Neural progenitor cell (in vitro differentiated cells): ENCODE results near the gene EPS8L1. TPM values are rescaled to one million over a fixed set of nuclear protein-coding genes. Genes with fewer than 3 reads are reported as not detected.
A peak's percentile ranks its signal among the peaks of the same experiment; 100 is the strongest.
"Not testable (repeated sequence)": the region's sequence is repeated elsewhere in the genome, so short reads cannot be mapped to it uniquely, and the experiment has no call there.

Experiments used
- DNase-seq: peaks from one replicate; pipeline ENCODE4 v3.0.0-alpha.2; 2016; ENCODE audit warnings: low spot score
- H2AFZ ChIP-seq: fragments of 200-600 bp; sonication (generic); replicated peaks from 2 replicates; pipeline ENCODE4 v1.6.1; 2016; ENCODE audit warnings: antibody characterized with exemption
- H3F3A ChIP-seq: fragments of 200-600 bp; sonication (generic); 2 replicates; pipeline ENCODE4 v1.6.1; 2016; ENCODE audit warnings: antibody characterized with exemption, low read depth
- H3K27ac ChIP-seq: fragments of 200-600 bp; sonication (generic); 2 replicates; pipeline ENCODE4 v1.5.1; 2016; ENCODE audit warnings: mild to moderate bottlenecking
- H3K27me3 ChIP-seq: fragments of 200-600 bp; sonication (generic); 2 replicates; pipeline ENCODE4 v1.6.1; 2016; ENCODE audit warnings: mild to moderate bottlenecking, moderate library complexity
- H3K36me3 ChIP-seq: fragments of 200-600 bp; sonication (generic); 2 replicates; pipeline ENCODE4 v1.5.1; 2016
- H3K4me1 ChIP-seq: fragments of 200-600 bp; sonication (generic); 2 replicates; pipeline ENCODE4 v1.6.1; 2016; ENCODE audit warnings: mixed run types
- H3K4me2 ChIP-seq: fragments of 200-600 bp; sonication (generic); 2 replicates; pipeline ENCODE4 v1.6.1; 2016
- H3K4me3 ChIP-seq: fragments of 200-600 bp; sonication (generic); 2 replicates; pipeline ENCODE4 v1.5.1; 2016
- H3K79me2 ChIP-seq: fragments of 200-600 bp; sonication (generic); 2 replicates; pipeline ENCODE4 v1.6.1; 2016; ENCODE audit warnings: low read depth
- H3K9ac ChIP-seq: fragments of 200-600 bp; sonication (generic); 2 replicates; pipeline ENCODE4 v1.6.1; 2016
- H3K9me3 ChIP-seq: fragments of 200-600 bp; sonication (generic); 2 replicates; pipeline ENCODE4 v1.5.1; 2016; ENCODE audit warnings: low read depth
- H4K20me1 ChIP-seq: fragments of 200-600 bp; sonication (generic); 2 replicates; pipeline ENCODE4 v1.6.1; 2016; ENCODE audit warnings: low read depth
- H3K27ac Mint-ChIP-seq: 3 replicates; pipeline ENCODE4 v1.8.0; 2021; ENCODE audit warnings: mixed read lengths
- H3K27me3 Mint-ChIP-seq: 2 replicates; pipeline ENCODE4 v1.8.0; 2022; ENCODE audit warnings: low read depth, mild to moderate bottlenecking, inconsistent platforms, moderate library complexity, mixed read lengths; ENCODE audit not compliant: insufficient read depth
- H3K36me3 Mint-ChIP-seq: 3 replicates; pipeline ENCODE4 v1.8.0; 2021; ENCODE audit warnings: mixed read lengths
- H3K4me1 Mint-ChIP-seq: 3 replicates; pipeline ENCODE4 v1.8.0; 2021; ENCODE audit warnings: mixed read lengths
- H3K4me3 Mint-ChIP-seq: 3 replicates; pipeline ENCODE4 v1.8.0; 2021; ENCODE audit warnings: mild to moderate bottlenecking, moderate library complexity, mixed read lengths
- H3K9me3 Mint-ChIP-seq: 3 replicates; pipeline ENCODE4 v1.8.0; 2020; ENCODE audit warnings: mixed read lengths
- EZH2 ChIP-seq: fragments of 200-600 bp; sonication (generic); IDR thresholded peaks from 2 replicates; pipeline ENCODE4 v1.6.1; 2017; ENCODE audit warnings: antibody characterized with exemption, mild to moderate bottlenecking, moderate library complexity
- EZH2phosphoT487 ChIP-seq: fragments of 200-600 bp; sonication (generic); IDR thresholded peaks from 2 replicates; pipeline ENCODE4 v1.6.1; 2017; ENCODE audit warnings: antibody characterized with exemption
- total RNA-seq: library from RNA; depleted of rRNA; stranded (reverse); fragments of >200 nt; gene quantifications from 2 replicates; pipeline ENCODE4 v1.2.3, GENCODE V29; 2015; ENCODE audit warnings: low replicate concordance
- TF ChIP-seq, protein P1 (sequence below): fragments of 200-600 bp; sonication (generic); IDR thresholded peaks from 2 replicates; pipeline ENCODE4 v1.5.1; 2017; ENCODE audit warnings: antibody characterized with exemption, mild to moderate bottlenecking

The EPS8L1 gene
- total RNA-seq, 1 donor from 2014 or later, result 7.0 TPM

DNA sequence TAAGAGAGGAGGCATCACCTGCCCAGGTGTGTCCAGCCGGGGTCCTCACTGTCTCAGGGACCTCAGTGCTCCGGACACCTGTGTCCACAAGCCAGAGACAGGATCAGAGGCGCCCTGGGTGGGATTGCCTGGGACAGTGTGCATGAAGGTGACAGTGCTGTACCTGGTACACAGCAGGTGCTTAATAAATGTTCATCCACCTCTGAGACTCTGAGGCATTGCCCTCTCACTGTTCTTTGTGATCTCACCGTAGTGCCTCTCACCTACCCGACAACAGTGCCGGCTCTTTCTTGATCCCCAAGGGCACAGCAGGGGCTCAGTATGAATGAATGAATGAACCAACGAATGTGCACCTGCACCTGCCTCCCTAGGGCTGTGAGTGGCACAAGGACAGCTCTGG is 21.9 kb upstream of the EPS8L1 start:
- Mint-ChIP-seq H3K4me3 (no peak overlapping the region), H3K27me3 (peaks cover 4% of the 10 kb centered on the region), H3K9me3 (no peaks in the 10 kb centered on the region), H3K36me3 (peaks cover 25% of the 10 kb centered on the region), H3K27ac (no peak overlapping the region), H3K4me1 (no peaks in the 10 kb centered on the region)
- no peak overlapping the region for H3K4me2 ChIP-seq
- H3K9me3 ChIP-seq, result no peaks in the 10 kb centered on the region
- no peaks in the 10 kb centered on the region for H3K4me1 ChIP-seq
- H3K79me2 ChIP-seq, result no peaks in the 10 kb centered on the region
- H3K4me3 ChIP-seq, result no peak overlapping the region
- H3K36me3 ChIP-seq, result no peaks in the 10 kb centered on the region
- H4K20me1 ChIP-seq, result no peaks in the 10 kb centered on the region
- no peak for DNase-seq
- TF ChIP-seq EZH2phosphoT487, result no peak
- TF ChIP-seq EZH2, result no peak
- TF ChIP-seq, protein P1, sequence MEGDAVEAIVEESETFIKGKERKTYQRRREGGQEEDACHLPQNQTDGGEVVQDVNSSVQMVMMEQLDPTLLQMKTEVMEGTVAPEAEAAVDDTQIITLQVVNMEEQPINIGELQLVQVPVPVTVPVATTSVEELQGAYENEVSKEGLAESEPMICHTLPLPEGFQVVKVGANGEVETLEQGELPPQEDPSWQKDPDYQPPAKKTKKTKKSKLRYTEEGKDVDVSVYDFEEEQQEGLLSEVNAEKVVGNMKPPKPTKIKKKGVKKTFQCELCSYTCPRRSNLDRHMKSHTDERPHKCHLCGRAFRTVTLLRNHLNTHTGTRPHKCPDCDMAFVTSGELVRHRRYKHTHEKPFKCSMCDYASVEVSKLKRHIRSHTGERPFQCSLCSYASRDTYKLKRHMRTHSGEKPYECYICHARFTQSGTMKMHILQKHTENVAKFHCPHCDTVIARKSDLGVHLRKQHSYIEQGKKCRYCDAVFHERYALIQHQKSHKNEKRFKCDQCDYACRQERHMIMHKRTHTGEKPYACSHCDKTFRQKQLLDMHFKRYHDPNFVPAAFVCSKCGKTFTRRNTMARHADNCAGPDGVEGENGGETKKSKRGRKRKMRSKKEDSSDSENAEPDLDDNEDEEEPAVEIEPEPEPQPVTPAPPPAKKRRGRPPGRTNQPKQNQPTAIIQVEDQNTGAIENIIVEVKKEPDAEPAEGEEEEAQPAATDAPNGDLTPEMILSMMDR, result no peak
- no peak overlapping the region for H3K27ac ChIP-seq
- H3K27me3 ChIP-seq, result no peaks in the 10 kb centered on the region
- no peak overlapping the region for H3K9ac ChIP-seq
- H2AFZ ChIP-seq, result no peak overlapping the region
- no peaks in the 10 kb centered on the region for H3F3A ChIP-seq

DNA sequence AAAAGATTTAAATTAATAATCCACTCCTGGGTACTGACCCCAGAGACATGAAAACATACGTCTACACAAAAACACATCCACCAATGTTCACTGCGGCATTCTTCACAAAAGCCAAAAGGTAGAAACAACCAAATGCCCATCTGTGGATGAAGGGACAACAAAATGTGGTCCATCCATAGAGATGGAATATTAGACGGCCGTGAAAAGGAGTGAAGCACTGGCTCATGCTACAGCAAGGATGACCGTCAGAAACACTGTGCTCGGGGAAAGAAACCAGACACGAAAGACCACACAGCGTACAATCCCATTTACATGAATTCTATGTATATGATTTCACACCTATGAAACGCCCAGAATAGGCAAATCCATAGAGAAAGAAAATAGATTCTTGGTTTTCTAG is 18.8 kb upstream of the EPS8L1 start:
- Histone ChIP-seq H3K4me1 (no peaks in the 10 kb centered on the region), H3K79me2 (no peaks in the 10 kb centered on the region), H3K4me3 (no peak overlapping the region), H3K9me3 (no peaks in the 10 kb centered on the region), H3K9ac (no peak overlapping the region), H3K36me3 (no peaks in the 10 kb centered on the region), H3K27me3 (peaks cover 2% of the 10 kb centered on the region), H4K20me1 (no peaks in the 10 kb centered on the region), H3K27ac (no peak overlapping the region), H2AFZ (no peak overlapping the region), H3K4me2 (no peak overlapping the region), H3F3A (no peaks in the 10 kb centered on the region)
- H3K36me3 Mint-ChIP-seq, result peaks cover 18% of the 10 kb centered on the region
- no peaks in the 10 kb centered on the region for H3K9me3 Mint-ChIP-seq
- no peak overlapping the region for H3K4me3 Mint-ChIP-seq
- TF ChIP-seq, protein P1, result no peak
- TF ChIP-seq EZH2phosphoT487, result no peak
- TF ChIP-seq EZH2, result no peak
- no peaks in the 10 kb centered on the region for H3K4me1 Mint-ChIP-seq
- H3K27ac Mint-ChIP-seq, result no peak overlapping the region
- H3K27me3 Mint-ChIP-seq, result peaks cover 2% of the 10 kb centered on the region
- no peak for DNase-seq

DNA sequence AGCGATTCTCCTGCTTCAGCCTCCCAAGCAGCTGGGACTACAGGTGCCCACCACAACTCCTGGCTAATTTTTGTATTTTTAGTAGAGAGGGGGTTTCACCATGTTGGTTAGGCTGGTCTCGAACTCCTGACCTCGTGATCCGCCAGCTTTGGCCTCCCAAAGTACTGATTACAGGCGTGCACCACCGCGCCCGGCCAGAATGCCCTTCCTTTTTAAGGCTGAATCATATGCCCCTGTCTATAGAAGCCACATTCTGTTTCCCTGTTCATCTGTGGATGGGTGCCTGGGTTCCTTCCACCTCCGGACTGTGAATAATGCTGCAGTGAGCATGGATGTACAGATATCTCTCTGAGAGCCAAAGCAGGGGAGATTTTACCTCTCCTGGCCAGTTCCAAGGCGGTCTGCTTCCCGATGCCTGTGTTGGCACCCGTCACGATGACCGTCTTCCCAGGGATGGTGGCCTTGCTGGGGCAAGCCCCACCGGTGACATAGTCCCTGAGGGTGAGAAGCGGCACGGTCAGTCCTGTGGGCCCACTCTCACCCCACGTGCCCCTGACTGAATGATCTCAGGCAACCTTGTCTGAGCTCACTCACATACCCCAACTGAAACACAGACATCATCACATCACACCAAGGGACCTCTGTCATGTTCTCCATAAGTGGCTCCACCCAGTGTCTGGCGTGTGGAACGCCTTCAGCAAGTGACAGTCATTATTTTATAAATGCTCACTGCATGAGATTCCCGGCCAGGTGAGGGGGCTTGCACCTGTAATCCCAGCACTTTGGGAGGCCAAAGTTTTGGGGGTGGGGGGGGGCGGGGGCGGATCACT is 16.7 kb upstream of the EPS8L1 start:
- Mint-ChIP-seq H3K4me1 (peaks cover 2% of the 10 kb centered on the region), H3K27ac (no peak overlapping the region), H3K4me3 (no peak overlapping the region), H3K36me3 (peaks cover 12% of the 10 kb centered on the region), H3K9me3 (no peaks in the 10 kb centered on the region), H3K27me3 (peaks cover 9% of the 10 kb centered on the region)
- DNase-seq, result no peak
- Histone ChIP-seq H3K36me3 (no peaks in the 10 kb centered on the region), H3K79me2 (no peaks in the 10 kb centered on the region), H3K4me3 (no peak overlapping the region), H3F3A (peaks cover 7% of the 10 kb centered on the region), H3K27me3 (peaks cover 20% of the 10 kb centered on the region), H3K9me3 (no peaks in the 10 kb centered on the region), H3K27ac (no peak overlapping the region), H3K4me1 (no peaks in the 10 kb centered on the region), H3K9ac (no peak overlapping the region), H3K4me2 (no peak overlapping the region), H2AFZ (no peak overlapping the region), H4K20me1 (peaks cover 4% of the 10 kb centered on the region)
- TF ChIP-seq EZH2 (no peak), EZH2phosphoT487 (no peak)
- TF ChIP-seq, protein P1, result peak; percentile 18

DNA sequence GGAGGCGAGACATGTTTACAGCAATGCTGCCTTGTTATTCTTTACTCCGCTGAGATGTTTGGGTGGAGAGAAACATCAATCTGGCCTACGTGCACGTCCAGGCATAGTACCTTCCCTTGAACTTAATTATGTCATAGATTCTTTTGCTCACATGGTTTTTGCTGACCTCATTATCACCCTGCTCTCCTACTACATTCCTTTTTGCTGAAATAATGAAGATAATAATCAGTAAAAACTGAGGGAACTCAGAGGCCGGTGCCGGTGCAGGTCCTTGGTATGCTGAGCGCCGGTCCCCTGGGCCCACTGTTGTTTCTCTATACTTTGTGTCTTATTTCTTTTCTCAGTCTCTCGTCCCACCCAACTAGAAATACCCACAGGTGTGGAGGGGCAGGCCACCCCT is 15.4 kb upstream of the EPS8L1 start:
- not testable (repeated sequence) for H3K4me1 Mint-ChIP-seq, H3K4me2 ChIP-seq, H3K4me1 ChIP-seq, H3K4me3 Mint-ChIP-seq, H3K79me2 ChIP-seq, H3K27ac Mint-ChIP-seq, H3F3A ChIP-seq, H3K9me3 Mint-ChIP-seq, H2AFZ ChIP-seq, H4K20me1 ChIP-seq, DNase-seq, H3K36me3 ChIP-seq, H3K4me3 ChIP-seq, H3K9me3 ChIP-seq, H3K9ac ChIP-seq, H3K27ac ChIP-seq
- Mint-ChIP-seq H3K27me3 (peaks cover 14% of the 10 kb centered on the region), H3K36me3 (peaks cover 10% of the 10 kb centered on the region)
- peaks cover 33% of the 10 kb centered on the region for H3K27me3 ChIP-seq
